Neural progenitor cell (in vitro differentiated cells): ENCODE measurements around the gene ZNF214. TPM values are rescaled to one million over a fixed set of nuclear protein-coding genes. Genes with fewer than 3 reads are reported as not detected.

Source experiments
- DNase-seq: peaks from one replicate; pipeline ENCODE4 v3.0.0-alpha.2; 2016; ENCODE audit warnings: low spot score
- H2AFZ ChIP-seq: fragments of 200-600 bp; sonication (generic); replicated peaks from 2 replicates; pipeline ENCODE4 v1.6.1; 2016; ENCODE audit warnings: antibody characterized with exemption
- H3F3A ChIP-seq: fragments of 200-600 bp; sonication (generic); 2 replicates; pipeline ENCODE4 v1.6.1; 2016; ENCODE audit warnings: antibody characterized with exemption, low read depth
- H3K27ac ChIP-seq: fragments of 200-600 bp; sonication (generic); 2 replicates; pipeline ENCODE4 v1.5.1; 2016; ENCODE audit warnings: mild to moderate bottlenecking
- H3K27me3 ChIP-seq: fragments of 200-600 bp; sonication (generic); 2 replicates; pipeline ENCODE4 v1.6.1; 2016; ENCODE audit warnings: mild to moderate bottlenecking, moderate library complexity
- H3K36me3 ChIP-seq: fragments of 200-600 bp; sonication (generic); 2 replicates; pipeline ENCODE4 v1.5.1; 2016
- H3K4me1 ChIP-seq: fragments of 200-600 bp; sonication (generic); 2 replicates; pipeline ENCODE4 v1.6.1; 2016; ENCODE audit warnings: mixed run types
- H3K4me2 ChIP-seq: fragments of 200-600 bp; sonication (generic); 2 replicates; pipeline ENCODE4 v1.6.1; 2016
- H3K4me3 ChIP-seq: fragments of 200-600 bp; sonication (generic); 2 replicates; pipeline ENCODE4 v1.5.1; 2016
- H3K79me2 ChIP-seq: fragments of 200-600 bp; sonication (generic); 2 replicates; pipeline ENCODE4 v1.6.1; 2016; ENCODE audit warnings: low read depth
- H3K9ac ChIP-seq: fragments of 200-600 bp; sonication (generic); 2 replicates; pipeline ENCODE4 v1.6.1; 2016
- H3K9me3 ChIP-seq: fragments of 200-600 bp; sonication (generic); 2 replicates; pipeline ENCODE4 v1.5.1; 2016; ENCODE audit warnings: low read depth
- H4K20me1 ChIP-seq: fragments of 200-600 bp; sonication (generic); 2 replicates; pipeline ENCODE4 v1.6.1; 2016; ENCODE audit warnings: low read depth
- H3K27ac Mint-ChIP-seq: 3 replicates; pipeline ENCODE4 v1.8.0; 2021; ENCODE audit warnings: mixed read lengths
- H3K27me3 Mint-ChIP-seq: 2 replicates; pipeline ENCODE4 v1.8.0; 2022; ENCODE audit warnings: low read depth, mild to moderate bottlenecking, inconsistent platforms, moderate library complexity, mixed read lengths; ENCODE audit not compliant: insufficient read depth
- H3K36me3 Mint-ChIP-seq: 3 replicates; pipeline ENCODE4 v1.8.0; 2021; ENCODE audit warnings: mixed read lengths
- H3K4me1 Mint-ChIP-seq: 3 replicates; pipeline ENCODE4 v1.8.0; 2021; ENCODE audit warnings: mixed read lengths
- H3K4me3 Mint-ChIP-seq: 3 replicates; pipeline ENCODE4 v1.8.0; 2021; ENCODE audit warnings: mild to moderate bottlenecking, moderate library complexity, mixed read lengths
- H3K9me3 Mint-ChIP-seq: 3 replicates; pipeline ENCODE4 v1.8.0; 2020; ENCODE audit warnings: mixed read lengths
- EZH2 ChIP-seq: fragments of 200-600 bp; sonication (generic); IDR thresholded peaks from 2 replicates; pipeline ENCODE4 v1.6.1; 2017; ENCODE audit warnings: antibody characterized with exemption, mild to moderate bottlenecking, moderate library complexity
- EZH2phosphoT487 ChIP-seq: fragments of 200-600 bp; sonication (generic); IDR thresholded peaks from 2 replicates; pipeline ENCODE4 v1.6.1; 2017; ENCODE audit warnings: antibody characterized with exemption
- total RNA-seq: library from RNA; depleted of rRNA; stranded (reverse); fragments of >200 nt; gene quantifications from 2 replicates; pipeline ENCODE4 v1.2.3, GENCODE V29; 2015; ENCODE audit warnings: low replicate concordance
- TF ChIP-seq, protein P1 (sequence below): fragments of 200-600 bp; sonication (generic); IDR thresholded peaks from 2 replicates; pipeline ENCODE4 v1.5.1; 2017; ENCODE audit warnings: antibody characterized with exemption, mild to moderate bottlenecking

The ZNF214 gene
- total RNA-seq, 1 donor from 2014 or later: 19.6 TPM

GRCh38 chr11:7046474-7047175 is 26.5 kb upstream of the ZNF214 start:
- H2AFZ ChIP-seq: no peak overlapping the region
- H3K4me1 Mint-ChIP-seq: no peaks in the 10 kb centered on the region
- H3K36me3 Mint-ChIP-seq: no peaks in the 10 kb centered on the region
- no peak overlapping the region for H3K27ac Mint-ChIP-seq
- H3K4me3 Mint-ChIP-seq: no peak overlapping the region
- H3K9ac ChIP-seq: no peak overlapping the region
- TF ChIP-seq, protein P1, sequence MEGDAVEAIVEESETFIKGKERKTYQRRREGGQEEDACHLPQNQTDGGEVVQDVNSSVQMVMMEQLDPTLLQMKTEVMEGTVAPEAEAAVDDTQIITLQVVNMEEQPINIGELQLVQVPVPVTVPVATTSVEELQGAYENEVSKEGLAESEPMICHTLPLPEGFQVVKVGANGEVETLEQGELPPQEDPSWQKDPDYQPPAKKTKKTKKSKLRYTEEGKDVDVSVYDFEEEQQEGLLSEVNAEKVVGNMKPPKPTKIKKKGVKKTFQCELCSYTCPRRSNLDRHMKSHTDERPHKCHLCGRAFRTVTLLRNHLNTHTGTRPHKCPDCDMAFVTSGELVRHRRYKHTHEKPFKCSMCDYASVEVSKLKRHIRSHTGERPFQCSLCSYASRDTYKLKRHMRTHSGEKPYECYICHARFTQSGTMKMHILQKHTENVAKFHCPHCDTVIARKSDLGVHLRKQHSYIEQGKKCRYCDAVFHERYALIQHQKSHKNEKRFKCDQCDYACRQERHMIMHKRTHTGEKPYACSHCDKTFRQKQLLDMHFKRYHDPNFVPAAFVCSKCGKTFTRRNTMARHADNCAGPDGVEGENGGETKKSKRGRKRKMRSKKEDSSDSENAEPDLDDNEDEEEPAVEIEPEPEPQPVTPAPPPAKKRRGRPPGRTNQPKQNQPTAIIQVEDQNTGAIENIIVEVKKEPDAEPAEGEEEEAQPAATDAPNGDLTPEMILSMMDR: no peak
- no peak for TF ChIP-seq EZH2phosphoT487
- TF ChIP-seq EZH2: no peak
- no peaks in the 10 kb centered on the region for H3K79me2 ChIP-seq
- H3K4me1 ChIP-seq: no peaks in the 10 kb centered on the region
- no peak overlapping the region for H3K4me3 ChIP-seq
- no peaks in the 10 kb centered on the region for H3K9me3 ChIP-seq
- H3K9me3 Mint-ChIP-seq: no peaks in the 10 kb centered on the region
- H3K27me3 Mint-ChIP-seq: no peaks in the 10 kb centered on the region
- H4K20me1 ChIP-seq: no peaks in the 10 kb centered on the region
- H3K27me3 ChIP-seq: no peaks in the 10 kb centered on the region
- H3K36me3 ChIP-seq: no peaks in the 10 kb centered on the region
- H3K27ac ChIP-seq: no peak overlapping the region
- DNase-seq: no peak
- no peaks in the 10 kb centered on the region for H3F3A ChIP-seq
- H3K4me2 ChIP-seq: no peak overlapping the region

GRCh38 chr11:7034019-7034418 is 13.9 kb upstream of the ZNF214 start:
- Histone ChIP-seq H2AFZ (no peak overlapping the region), H4K20me1 (no peaks in the 10 kb centered on the region), H3K4me3 (no peak overlapping the region), H3K27me3 (no peaks in the 10 kb centered on the region), H3K9me3 (no peaks in the 10 kb centered on the region), H3K4me1 (no peaks in the 10 kb centered on the region), H3F3A (no peaks in the 10 kb centered on the region), H3K27ac (no peak overlapping the region), H3K79me2 (no peaks in the 10 kb centered on the region), H3K36me3 (no peaks in the 10 kb centered on the region), H3K9ac (no peak overlapping the region), H3K4me2 (no peak overlapping the region)
- H3K36me3 Mint-ChIP-seq: no peaks in the 10 kb centered on the region
- no peak overlapping the region for H3K4me3 Mint-ChIP-seq
- H3K27me3 Mint-ChIP-seq: peaks cover 3% of the 10 kb centered on the region
- TF ChIP-seq EZH2phosphoT487 (no peak), EZH2 (no peak)
- TF ChIP-seq, protein P1: no peak
- no peak overlapping the region for H3K27ac Mint-ChIP-seq
- H3K9me3 Mint-ChIP-seq: no peaks in the 10 kb centered on the region
- no peaks in the 10 kb centered on the region for H3K4me1 Mint-ChIP-seq
- DNase-seq: no peak

DNA sequence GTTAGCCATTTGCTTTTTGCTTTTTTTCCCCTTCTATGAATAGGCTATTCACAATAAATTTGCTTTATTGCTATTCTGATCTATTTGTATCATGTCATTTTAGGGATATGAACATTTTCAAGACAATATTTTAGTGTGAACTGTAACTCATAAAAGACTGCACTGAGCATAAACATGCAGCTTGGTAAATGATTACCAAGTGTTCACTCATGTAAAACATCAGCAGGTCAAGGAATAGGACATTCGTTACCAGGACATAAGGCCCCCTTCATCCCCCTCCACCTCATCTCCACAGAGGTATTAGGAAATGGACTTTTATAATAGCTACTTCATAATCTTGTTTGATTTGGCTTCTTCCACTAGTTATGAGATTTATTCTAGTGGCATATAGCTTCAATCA is 12.5 kb upstream of the ZNF214 start:
- H3K79me2 ChIP-seq: no peaks in the 10 kb centered on the region
- H3K4me1 ChIP-seq: no peaks in the 10 kb centered on the region
- H3K9me3 Mint-ChIP-seq: no peaks in the 10 kb centered on the region
- TF ChIP-seq EZH2phosphoT487: no peak
- TF ChIP-seq, protein P1: no peak
- no peak for TF ChIP-seq EZH2
- no peak overlapping the region for H3K4me2 ChIP-seq
- H2AFZ ChIP-seq: no peak overlapping the region
- no peak for DNase-seq
- H3K9ac ChIP-seq: no peak overlapping the region
- no peak overlapping the region for H3K4me3 ChIP-seq
- H3K27me3 Mint-ChIP-seq: peaks cover 3% of the 10 kb centered on the region
- H4K20me1 ChIP-seq: no peaks in the 10 kb centered on the region
- no peaks in the 10 kb centered on the region for H3F3A ChIP-seq
- H3K27ac ChIP-seq: no peak overlapping the region
- no peaks in the 10 kb centered on the region for H3K36me3 Mint-ChIP-seq
- no peak overlapping the region for H3K4me3 Mint-ChIP-seq
- H3K9me3 ChIP-seq: no peaks in the 10 kb centered on the region
- no peaks in the 10 kb centered on the region for H3K36me3 ChIP-seq
- H3K27me3 ChIP-seq: no peaks in the 10 kb centered on the region
- no peaks in the 10 kb centered on the region for H3K4me1 Mint-ChIP-seq
- no peak overlapping the region for H3K27ac Mint-ChIP-seq
